Activated CD8-positive, alpha-beta T cell treated with anti-CD3 and anti-CD28 coated beads for 36 hours (primary cell): ENCODE data around the gene GLA. TPM values are rescaled to one million over a fixed set of nuclear protein-coding genes. Genes with fewer than 3 reads are reported as not detected.
A peak's percentile ranks its signal among the peaks of the same experiment; 100 is the strongest.

ENCODE experiments used
- ATAC-seq: fragments of 200-7000 bp; cut with Tn5 transposase; one replicate; pipeline ENCODE4 v1.10.0; 2021; ENCODE audit warnings: mild to moderate bottlenecking, moderate library complexity
- CTCF ChIA-PET: fragments of 350-600 bp; sonication (Branson Sonifier 250); formaldehyde crosslinking; loops from one replicate; lab custom pipeline; 2021; ENCODE audit warnings: antibody characterized with exemption; lab: Charles Lee
- POLR2A ChIA-PET: fragments of 350-600 bp; sonication (Branson Sonifier 250); formaldehyde crosslinking; loops from one replicate; lab custom pipeline; 2021; ENCODE audit warnings: antibody characterized with exemption; lab: Charles Lee
- DNase-seq: peaks from one replicate; pipeline ENCODE4 v3.0.0-alpha.2; 2020
- H3K27ac Mint-ChIP-seq: one replicate; pipeline ENCODE4 v1.8.0; 2021; ENCODE audit warnings: mild to moderate bottlenecking, mixed read lengths
- H3K27me3 Mint-ChIP-seq: one replicate; pipeline ENCODE4 v1.8.0; 2021; ENCODE audit warnings: mixed read lengths
- H3K36me3 Mint-ChIP-seq: one replicate; pipeline ENCODE4 v1.8.0; 2021; ENCODE audit warnings: low read depth, mixed read lengths
- H3K4me1 Mint-ChIP-seq: one replicate; pipeline ENCODE4 v1.8.0; 2021; ENCODE audit warnings: low read depth, mixed read lengths
- H3K4me3 Mint-ChIP-seq: one replicate; pipeline ENCODE4 v1.8.0; 2021; ENCODE audit warnings: mild to moderate bottlenecking, moderate library complexity, mixed read lengths
- H3K9me3 Mint-ChIP-seq: one replicate; pipeline ENCODE4 v1.8.0; 2021; ENCODE audit warnings: mixed read lengths
- CTCF ChIP-seq: fragments of 200-600 bp; IDR thresholded peaks from one replicate; pipeline ENCODE4 v1.8.0; 2022; ENCODE audit warnings: antibody characterized with exemption, mild to moderate bottlenecking
- intact Hi-C: fragments of 100-400 bp; cut with micrococcal nuclease; formaldehyde crosslinking; loops from one replicate; pipeline ENCODE4 v1.10.0; 2022
- total RNA-seq, 2 experiments: library from RNA; stranded (reverse); gene quantifications; one replicate each; pipeline ENCODE4 v1.2.3, GENCODE V29; 2021

The GLA gene
- total RNA-seq, 2 experiments from 2014 or later, result 38.8 to 44.6 TPM

GRCh38 chrX:101390664-101391525 is 16.8 kb downstream of the GLA start, which contains the start of gene RPL36A:
RPL36A (plus strand) TSS chrX:101391011; CDS start chrX:101391044, 33 bp downstream.
- TF ChIP-seq CTCF, result peak; percentile 47
- peak within 1 kb of the TSS; percentile 95 for H3K4me3 Mint-ChIP-seq
- no peaks in the 10 kb centered on the region for H3K27me3 Mint-ChIP-seq
- intact Hi-C loops, result loop anchor here (2.0 to 10.0 kb wide), 2 partner anchors 18 to 46 kb away; partner anchors contain the start of genes HNRNPH2 and TIMM8A
- DNase-seq (peak; percentile 91), ATAC-seq (peak; percentile 97)
- H3K27ac Mint-ChIP-seq, result peak within 1 kb of the TSS; percentile 97
- H3K36me3 Mint-ChIP-seq, result peaks cover 42% of the 10 kb centered on the region
- POLR2A ChIA-PET, result interaction anchor here (0.7 to 4.2 kb wide), 14 partner anchors 10 to 293 kb away, joined by 3 to 34 read pairs (median 4); partner anchors contain the start of genes CENPI, GLA, HNRNPH2 and TIMM8A
- CTCF ChIA-PET, result interaction anchor here (0.6 to 3.0 kb wide), 7 partner anchors 10 to 68 kb away, joined by 3 to 19 read pairs (median 5); partner anchors contain the start of gene TIMM8A
- peaks cover 17% of the 10 kb centered on the region for H3K4me1 Mint-ChIP-seq
- no peaks in the 10 kb centered on the region for H3K9me3 Mint-ChIP-seq

- TF ChIP-seq CTCF, result no peak
- H3K4me1 Mint-ChIP-seq, result peaks cover 11% of the 10 kb centered on the region
- H3K4me3 Mint-ChIP-seq, result no peak overlapping the region
- ATAC-seq, result no peak
- peaks cover 28% of the 10 kb centered on the region for H3K36me3 Mint-ChIP-seq
- H3K9me3 Mint-ChIP-seq, result no peaks in the 10 kb centered on the region
- no peaks in the 10 kb centered on the region for H3K27me3 Mint-ChIP-seq
- H3K27ac Mint-ChIP-seq, result no peak overlapping the region
- no peak for DNase-seq
- intact Hi-C loops, result no loop called here
- ChIA-PET POLR2A (interaction anchor here (0.7 kb wide), 1 partner anchor 23 kb away, joined by 3 read pairs; no protein-coding TSS in a partner anchor), CTCF (interaction anchor here (2.9 kb wide), 1 partner anchor 40 kb away, joined by 15 read pairs; the partner anchor contains the start of gene TIMM8A)
These were observed 19.1 kb downstream of the GLA start for GRCh38 chrX:101388604-101389003.

- Mint-ChIP-seq H3K4me1 (peaks cover 5% of the 10 kb centered on the region), H3K4me3 (no peak overlapping the region), H3K27me3 (no peaks in the 10 kb centered on the region), H3K36me3 (peaks cover 7% of the 10 kb centered on the region), H3K9me3 (no peaks in the 10 kb centered on the region), H3K27ac (no peak overlapping the region)
- intact Hi-C loops, result no loop called here
- TF ChIP-seq CTCF, result no peak
- DNase-seq (no peak), ATAC-seq (no peak)
- ChIA-PET CTCF (no interaction called here), POLR2A (no interaction called here)
These were observed 21.2 kb downstream of the GLA start for GRCh38 chrX:101386542-101386885.

- H3K36me3 Mint-ChIP-seq, result peaks cover 2% of the 10 kb centered on the region
- ChIA-PET POLR2A (no interaction called here), CTCF (no interaction called here)
- no peak within 1 kb of the TSS for H3K27ac Mint-ChIP-seq
- DNase-seq, result no peak
- TF ChIP-seq CTCF, result no peak
- intact Hi-C loops, result no loop called here
- no peaks in the 10 kb centered on the region for H3K9me3 Mint-ChIP-seq
- ATAC-seq, result no peak
- no peaks in the 10 kb centered on the region for H3K27me3 Mint-ChIP-seq
- H3K4me3 Mint-ChIP-seq, result no peak within 1 kb of the TSS
- H3K4me1 Mint-ChIP-seq, result peaks cover 5% of the 10 kb centered on the region
These were observed 21.8 kb downstream of the GLA start, which contains the start of gene BTK for GRCh38 chrX:101385795-101386541. BTK (minus strand) TSS chrX:101386191; CDS start chrX:101375284, 10,907 bp downstream.
